ENCODE results near the gene CD248.

Gene CD248

DNA sequence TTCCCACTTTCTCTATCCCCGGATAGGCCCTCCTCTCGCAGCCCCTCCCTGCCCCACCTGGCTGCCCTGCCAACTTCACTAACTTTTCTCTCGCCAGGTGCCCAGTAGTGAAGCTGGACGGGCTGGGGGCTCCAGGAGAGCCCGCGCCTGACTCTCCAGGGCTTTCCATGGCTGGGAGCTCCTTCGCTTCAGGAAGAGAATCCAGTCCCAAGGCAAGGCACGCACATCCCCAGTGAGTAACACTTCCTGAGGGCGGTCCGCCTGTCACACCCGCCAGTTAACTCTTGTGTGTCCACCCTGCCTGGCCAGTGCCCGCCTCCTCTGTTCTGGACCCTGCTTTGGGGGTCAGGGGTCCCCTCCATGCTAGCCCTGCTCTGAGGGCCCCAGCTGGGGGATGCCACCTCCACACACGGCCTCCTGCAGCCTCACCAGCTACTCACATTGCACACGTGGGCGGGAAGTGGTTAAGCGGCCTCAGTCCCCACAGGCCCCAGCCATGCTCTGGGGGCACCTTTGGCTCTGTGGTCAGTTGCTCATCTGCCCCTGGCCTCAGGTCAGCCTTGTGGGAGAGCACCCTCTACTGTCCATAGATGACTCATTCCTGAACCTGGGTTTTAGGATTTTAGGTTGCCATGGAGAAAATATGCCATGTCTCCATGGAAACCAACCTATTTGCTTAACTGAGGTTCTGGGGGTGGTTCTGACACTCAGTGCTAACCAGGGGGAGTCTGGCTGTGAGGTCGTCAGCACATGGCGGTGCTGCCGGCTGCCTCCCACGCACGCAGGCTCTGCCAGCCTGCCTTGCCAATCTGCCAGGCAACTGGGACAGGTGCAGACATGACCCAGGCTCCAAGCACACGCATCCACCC lies 19.6 kb upstream of the CD248 start, which contains the start of gene RIN1:
Gene RIN1 (minus strand): TSS at position 201 of the 869 bp plus-strand sequence. CDS start 32 bp downstream, at position 169.
- peak within 1 kb of the TSS; percentile 48 to 79 for H3K27ac ChIP-seq
- peak within 1 kb of the TSS; percentile 87 for H3K4me3 ChIP-seq
- TF ChIP-seq, protein P1, sequence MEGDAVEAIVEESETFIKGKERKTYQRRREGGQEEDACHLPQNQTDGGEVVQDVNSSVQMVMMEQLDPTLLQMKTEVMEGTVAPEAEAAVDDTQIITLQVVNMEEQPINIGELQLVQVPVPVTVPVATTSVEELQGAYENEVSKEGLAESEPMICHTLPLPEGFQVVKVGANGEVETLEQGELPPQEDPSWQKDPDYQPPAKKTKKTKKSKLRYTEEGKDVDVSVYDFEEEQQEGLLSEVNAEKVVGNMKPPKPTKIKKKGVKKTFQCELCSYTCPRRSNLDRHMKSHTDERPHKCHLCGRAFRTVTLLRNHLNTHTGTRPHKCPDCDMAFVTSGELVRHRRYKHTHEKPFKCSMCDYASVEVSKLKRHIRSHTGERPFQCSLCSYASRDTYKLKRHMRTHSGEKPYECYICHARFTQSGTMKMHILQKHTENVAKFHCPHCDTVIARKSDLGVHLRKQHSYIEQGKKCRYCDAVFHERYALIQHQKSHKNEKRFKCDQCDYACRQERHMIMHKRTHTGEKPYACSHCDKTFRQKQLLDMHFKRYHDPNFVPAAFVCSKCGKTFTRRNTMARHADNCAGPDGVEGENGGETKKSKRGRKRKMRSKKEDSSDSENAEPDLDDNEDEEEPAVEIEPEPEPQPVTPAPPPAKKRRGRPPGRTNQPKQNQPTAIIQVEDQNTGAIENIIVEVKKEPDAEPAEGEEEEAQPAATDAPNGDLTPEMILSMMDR (IDR thresholded peaks at IDR 0.05) = no peak
- peak; percentile 85 for DNase-seq (ENCODE audit: low spot score)

DNA sequence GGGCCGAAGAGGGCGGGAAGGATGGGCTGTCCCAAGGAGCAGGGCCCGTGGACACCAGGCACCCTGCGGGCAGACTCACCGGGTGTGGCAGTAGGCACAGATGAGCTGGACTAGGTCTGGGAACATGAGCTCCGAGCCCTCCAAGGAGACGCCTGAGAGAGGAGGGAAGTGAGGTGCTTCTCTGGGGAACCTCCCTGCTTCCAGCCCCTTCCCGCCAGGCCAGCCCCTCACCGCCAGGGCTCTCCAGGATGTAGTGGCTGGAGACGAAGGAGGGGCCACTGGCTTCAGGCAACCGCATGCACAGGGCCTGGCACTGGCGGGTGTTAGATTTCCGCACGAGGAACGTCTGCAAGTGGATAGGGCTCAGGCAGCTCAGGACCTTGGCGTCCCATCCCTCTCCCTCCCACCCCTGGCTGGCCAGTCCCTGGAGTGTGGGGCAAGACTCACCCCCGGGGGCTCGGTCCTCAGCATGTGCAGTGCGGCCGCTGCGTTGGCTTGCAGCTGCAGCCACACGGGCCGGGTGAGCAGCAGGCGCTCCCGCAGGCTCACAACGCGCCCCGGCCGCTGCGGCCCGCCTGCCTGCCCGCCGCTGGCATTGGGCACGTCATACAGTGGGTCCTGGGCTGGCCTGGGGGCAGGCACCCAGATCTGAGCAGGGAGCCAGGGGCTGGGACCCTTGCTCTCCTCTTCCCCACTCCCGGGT lies 18.8 kb upstream of the CD248 start:
- peak; percentile 79 for DNase-seq (ENCODE audit: low spot score)
- Histone ChIP-seq H3K27ac (peak overlapping the region; percentile 48 to 79), H3K4me3 (peak overlapping the region; percentile 87)
- TF ChIP-seq, protein P1 (IDR thresholded peaks at IDR 0.05) = no peak

DNA sequence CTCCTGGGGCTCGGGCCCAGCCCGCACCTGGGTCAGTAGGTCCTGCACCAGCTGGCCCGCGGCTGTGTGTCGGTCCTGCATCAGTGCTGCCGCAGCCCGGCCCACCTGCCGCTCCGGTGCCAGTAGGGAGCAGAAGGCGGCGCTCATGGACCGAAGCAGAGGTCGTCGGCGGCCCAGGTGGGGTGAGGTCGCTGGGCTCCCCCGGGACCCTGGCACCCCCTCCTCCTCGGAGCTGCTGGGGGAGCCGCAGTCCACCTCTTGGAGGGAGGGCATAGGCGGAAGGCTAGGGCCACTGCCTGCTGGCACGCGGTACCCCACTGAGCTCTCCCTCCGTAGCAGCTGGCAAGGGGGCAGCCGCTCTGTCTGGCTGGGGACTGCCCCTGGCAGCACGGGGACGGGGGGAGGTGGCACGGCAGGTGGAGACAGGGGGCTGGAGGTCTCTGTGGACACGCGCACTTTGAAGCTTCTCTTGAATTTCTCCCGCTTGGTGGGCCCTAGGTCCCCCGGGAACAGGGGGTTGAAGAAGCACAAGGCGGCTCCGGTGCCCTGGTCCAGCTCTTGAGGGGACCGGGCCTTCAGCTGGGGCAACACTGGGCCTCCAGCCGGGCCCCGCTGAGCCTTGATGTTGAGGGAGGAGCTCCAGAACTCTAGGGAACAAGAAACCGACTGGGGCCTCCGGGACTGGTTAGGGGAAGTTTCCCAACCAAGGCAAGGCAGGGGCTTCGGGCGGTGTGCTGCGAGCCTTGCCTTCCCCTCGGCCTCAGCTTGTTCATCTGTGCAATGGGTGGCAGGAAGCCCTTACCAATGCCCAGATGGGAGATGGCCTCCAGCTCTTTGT lies 18.0 kb upstream of the CD248 start:
- H3K27ac ChIP-seq = peak overlapping the region in 1 of 2 donors; percentile 79
- TF ChIP-seq, protein P1 (IDR thresholded peaks at IDR 0.05) = no peak
- H3K4me3 ChIP-seq = peak overlapping the region; percentile 87
- DNase-seq (ENCODE audit: low spot score) = peak; percentile 71

DNA sequence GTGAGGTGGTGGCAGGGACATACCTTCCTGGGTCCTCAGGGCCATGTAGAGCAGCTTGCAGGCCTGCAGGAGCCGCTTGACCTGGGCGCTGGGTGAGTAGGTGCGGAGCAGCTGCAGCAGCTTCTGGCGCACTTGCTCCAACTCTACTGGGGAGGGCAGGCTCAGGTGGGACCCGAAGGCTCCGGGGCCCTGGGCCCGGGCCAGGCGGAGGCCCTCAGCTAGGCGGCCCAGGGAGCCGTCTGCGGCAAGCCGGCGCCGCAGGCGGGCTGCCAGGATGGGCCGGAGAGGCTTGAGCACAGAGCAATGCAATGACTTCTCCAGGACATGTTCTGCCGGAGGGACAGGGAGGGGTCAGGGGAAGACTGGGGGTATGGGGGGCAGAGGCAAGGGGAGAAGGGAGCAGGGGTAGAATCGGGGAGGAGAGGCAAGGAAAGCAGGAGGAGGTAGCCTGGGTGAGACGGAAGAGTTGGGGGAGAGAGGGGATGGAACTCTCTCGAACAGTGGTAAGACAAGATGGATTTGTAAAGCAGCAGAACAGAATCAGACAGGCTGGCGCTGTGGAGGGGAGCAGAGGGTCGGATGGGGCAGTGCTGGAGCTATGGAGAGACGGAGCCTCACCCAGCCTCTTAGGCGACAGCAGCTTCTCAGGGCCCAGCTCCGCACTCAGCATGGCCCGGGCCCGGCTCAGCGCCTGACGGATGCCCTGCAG lies 17.2 kb upstream of the CD248 start:
- DNase-seq (ENCODE audit: low spot score) = peak; percentile 70
- H3K27ac ChIP-seq = no peak overlapping the region

DNA sequence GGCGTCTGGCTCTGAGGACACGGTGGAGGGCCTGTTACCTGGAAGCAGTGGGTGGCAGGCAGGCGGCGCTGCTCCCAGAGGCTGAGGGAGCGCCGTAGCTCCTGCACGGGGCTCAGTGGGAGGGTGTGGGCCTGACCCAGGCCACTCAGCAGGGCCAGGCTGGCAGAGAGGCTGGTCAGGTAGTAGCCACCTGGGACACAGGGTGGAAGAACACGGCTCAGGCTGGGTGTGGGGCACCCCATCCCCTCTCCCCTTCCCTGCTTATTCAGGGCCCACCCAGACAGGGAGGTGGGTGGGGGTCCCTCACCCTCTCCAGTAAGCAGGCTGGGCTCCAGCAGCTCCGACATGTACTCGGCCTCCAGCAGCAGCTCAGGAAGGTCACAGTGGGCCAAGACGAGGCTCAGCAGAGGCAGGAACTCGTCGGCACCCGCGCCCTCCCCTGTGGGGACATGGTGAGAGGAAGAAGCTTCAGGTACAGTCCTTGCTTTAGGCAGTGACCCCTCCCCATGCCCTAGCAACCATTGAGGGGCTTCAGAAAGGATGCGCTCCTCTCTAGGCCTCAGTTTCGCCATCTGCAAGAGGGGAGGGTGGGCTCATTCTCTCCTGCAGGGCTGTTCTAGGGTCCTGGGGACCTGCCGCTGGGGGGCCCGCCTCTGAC lies 16.5 kb upstream of the CD248 start:
- no peak overlapping the region for H3K27ac ChIP-seq
- TF ChIP-seq, protein P1 (IDR thresholded peaks at IDR 0.05) = no peak
- H3K4me3 ChIP-seq = no peak overlapping the region
- peak; percentile 64 for DNase-seq (ENCODE audit: low spot score)

More for the DNA sequence above, 17.2 kb upstream of the CD248 start:
- TF ChIP-seq, protein P1 (IDR thresholded peaks at IDR 0.05) = no peak
- no peak overlapping the region for H3K4me3 ChIP-seq
